HFFc6 (cell line): ENCODE data around the gene SMG6. TPM values are rescaled to one million over a fixed set of nuclear protein-coding genes. Genes with fewer than 3 reads are reported as not detected.

ENCODE experiments used
- DNase-seq: peaks from one replicate; pipeline ENCODE4 v3.0.0-alpha.2; 2018
- H3K27ac Mint-ChIP-seq: 2 replicates; pipeline ENCODE4 v1.8.0; 2020; ENCODE audit warnings: mild to moderate bottlenecking, mixed read lengths
- H3K27me3 Mint-ChIP-seq: 2 replicates; pipeline ENCODE4 v1.8.0; 2021; ENCODE audit warnings: mild to moderate bottlenecking, moderate library complexity, mixed read lengths; ENCODE audit not compliant: insufficient read depth
- H3K36me3 Mint-ChIP-seq: 2 replicates; pipeline ENCODE4 v1.8.0; 2021; ENCODE audit warnings: low read depth, mixed read lengths
- H3K4me1 Mint-ChIP-seq: 2 replicates; pipeline ENCODE4 v1.8.0; 2020; ENCODE audit warnings: low read depth, mixed read lengths
- H3K4me3 Mint-ChIP-seq: 2 replicates; pipeline ENCODE4 v1.8.0; 2020; ENCODE audit warnings: mild to moderate bottlenecking, moderate library complexity, mixed read lengths
- H3K9me3 Mint-ChIP-seq: 2 replicates; pipeline ENCODE4 v1.8.0; 2020; ENCODE audit warnings: mild to moderate bottlenecking, mixed read lengths
- CTCF ChIP-seq: fragments of 200-600 bp; sonication (generic); IDR thresholded peaks from 2 replicates; pipeline ENCODE4 v1.5.0; 2021; ENCODE audit warnings: antibody characterized with exemption, mild to moderate bottlenecking
- total RNA-seq, 6 experiments: library from RNA; stranded (reverse); fragmentation: NEBNext Ultra II Directional; extraction: Animal tissue kit (Norgen Biotek cat#: 25700); gene quantifications; 2 replicates in 1 of 6; 3 replicates in 5 of 6; pipeline ENCODE4 v1.2.3, GENCODE V29; 2021

The SMG6 gene
- total RNA-seq, 6 experiments from 2014 or later, result 29.5 to 37.4 (median 31.8) TPM

DNA sequence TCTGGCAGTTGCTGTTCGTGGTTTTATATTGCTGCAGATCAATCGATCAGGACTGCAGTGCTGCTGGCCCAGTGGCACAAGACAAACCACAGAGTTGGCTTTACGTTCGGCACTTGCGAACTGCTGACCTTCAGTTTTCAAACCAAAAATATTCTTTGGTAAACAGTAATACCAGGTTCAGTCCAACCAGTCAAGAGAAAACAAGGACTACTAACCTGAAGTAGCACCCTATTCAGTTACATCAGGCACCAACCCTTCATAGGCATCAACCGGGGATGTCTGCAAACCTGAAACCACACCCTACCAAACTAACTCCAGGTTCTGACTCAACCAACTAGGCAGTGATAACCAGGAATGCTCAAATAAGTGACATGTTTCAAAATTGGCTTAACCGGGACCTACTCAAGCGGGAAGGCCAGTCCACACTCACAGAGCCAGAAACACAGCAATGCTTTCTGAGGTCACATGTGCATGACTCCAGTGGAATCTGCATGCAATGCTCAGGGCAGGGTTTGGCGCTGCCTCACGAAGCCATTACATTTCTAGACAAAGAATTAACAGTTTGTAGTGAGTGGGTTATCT is 91.1 kb downstream of the SMG6 start:
- H3K36me3 Mint-ChIP-seq, result peaks cover 15% of the 10 kb centered on the region
- H3K27ac Mint-ChIP-seq, result peak overlapping the region; percentile 98
- H3K4me1 Mint-ChIP-seq, result peaks cover 68% of the 10 kb centered on the region
- no peaks in the 10 kb centered on the region for H3K27me3 Mint-ChIP-seq
- TF ChIP-seq CTCF, result no peak
- DNase-seq, result peak; percentile 73
- H3K9me3 Mint-ChIP-seq, result no peaks in the 10 kb centered on the region
- H3K4me3 Mint-ChIP-seq, result peak overlapping the region; percentile 87

GRCh38 chr17:2211661-2212399 is 91.8 kb downstream of the SMG6 start:
- DNase-seq, result no peak
- peaks cover 15% of the 10 kb centered on the region for H3K36me3 Mint-ChIP-seq
- H3K9me3 Mint-ChIP-seq, result no peaks in the 10 kb centered on the region
- H3K4me1 Mint-ChIP-seq, result peaks cover 63% of the 10 kb centered on the region
- H3K27me3 Mint-ChIP-seq, result no peaks in the 10 kb centered on the region
- no peak for TF ChIP-seq CTCF
- peak overlapping the region; percentile 87 for H3K4me3 Mint-ChIP-seq
- H3K27ac Mint-ChIP-seq, result peak overlapping the region; percentile 98

DNA sequence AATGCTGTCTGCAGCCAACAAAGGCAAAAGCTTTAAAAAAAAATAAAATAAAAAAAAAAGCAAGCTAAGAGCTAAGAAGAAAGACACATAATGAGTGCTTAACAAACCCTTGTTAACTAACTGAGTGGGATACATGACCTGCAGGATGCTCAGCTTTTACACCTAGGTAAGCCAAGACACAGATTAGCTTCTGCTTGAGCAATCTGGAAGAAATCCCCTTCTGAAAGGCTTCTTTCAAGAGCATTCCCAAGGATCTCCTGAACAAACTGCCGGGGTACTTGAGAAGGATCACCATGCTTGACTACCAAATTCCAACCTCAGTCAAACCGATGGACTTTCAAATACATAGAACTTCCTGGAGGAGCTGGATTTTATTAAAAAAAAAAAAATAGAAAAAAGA is 92.9 kb downstream of the SMG6 start:
- no peak overlapping the region for H3K4me3 Mint-ChIP-seq
- DNase-seq, result no peak
- H3K9me3 Mint-ChIP-seq, result no peaks in the 10 kb centered on the region
- no peak overlapping the region; the same call in 1 of the 2 replicates for H3K27ac Mint-ChIP-seq
- peaks cover 11% of the 10 kb centered on the region for H3K36me3 Mint-ChIP-seq
- peaks cover 52% of the 10 kb centered on the region for H3K4me1 Mint-ChIP-seq
- no peak for TF ChIP-seq CTCF
- no peaks in the 10 kb centered on the region for H3K27me3 Mint-ChIP-seq

- Mint-ChIP-seq H3K9me3 (no peaks in the 10 kb centered on the region), H3K4me3 (no peak overlapping the region), H3K27ac (no peak overlapping the region), H3K36me3 (peaks cover 21% of the 10 kb centered on the region), H3K4me1 (peaks cover 30% of the 10 kb centered on the region), H3K27me3 (no peaks in the 10 kb centered on the region)
- TF ChIP-seq CTCF, result no peak
- no peak for DNase-seq
These were observed 95.6 kb downstream of the SMG6 start for GRCh38 chr17:2207815-2208515.

GRCh38 chr17:2204393-2204792 is 99.2 kb downstream of the SMG6 start:
- Mint-ChIP-seq H3K4me1 (peaks cover 5% of the 10 kb centered on the region; the same call in 1 of the 2 replicates), H3K9me3 (no peaks in the 10 kb centered on the region), H3K36me3 (peaks cover 16% of the 10 kb centered on the region), H3K27me3 (no peaks in the 10 kb centered on the region), H3K27ac (no peak overlapping the region), H3K4me3 (no peak overlapping the region)
- TF ChIP-seq CTCF, result no peak
- DNase-seq, result no peak
